ENCODE data around the gene TSGA10. TPM values are rescaled to one million over a fixed set of nuclear protein-coding genes. Genes with fewer than 3 reads are reported as not detected.

TSGA10 gene
- total RNA-seq, 1 experiment from 2014 or later: 6.6 TPM

- no peaks in the 10 kb centered on the region for H3K9me3 ChIP-seq (ENCODE audit: control insufficient read depth in 1 of 2, insufficient read depth in 1 of 2, low read depth in 1 of 2, low read length in 2 of 2)
- BruUV-seq (replicated peaks): no TSS peak
- intact Hi-C loops (cut with micrococcal nuclease): no loop called here
- H4K20me1 ChIP-seq (ENCODE audit: insufficient read depth): no peaks in the 10 kb centered on the region
- H3K9ac ChIP-seq (ENCODE audit: low read length): no peak overlapping the region
- no peaks in the 10 kb centered on the region for H3K36me3 ChIP-seq (ENCODE audit: control insufficient read depth in 1 of 2, insufficient read depth in 2 of 2, low read length in 2 of 2)
- no peak for ATAC-seq
- H3K27ac ChIP-seq (ENCODE audit: low read depth, low read length): no peak overlapping the region
- no peak for DNase-seq (ENCODE audit: low read depth, low spot score)
- no peaks in the 10 kb centered on the region for H3K9me2 ChIP-seq (ENCODE audit: insufficient read depth)
- TF ChIP-seq ZBTB33 (IDR thresholded peaks at IDR 0.05; ENCODE audit: extremely low read depth, insufficient replicate concordance, low read length): no peak
- H3K4me3 ChIP-seq (replicated peaks in 1 of 2; ENCODE audit: low read depth in 1 of 2, low read length in 2 of 2): no peak overlapping the region
- ChIA-PET RAD21 (ENCODE audit: low non-redundant PET in 1 of 2, low total read pairs in 2 of 2, uncharacterized antibody in 2 of 2, unreplicated experiment in 2 of 2) (no interaction called here), CTCF (no interaction called here), POLR2A (no interaction called here)
- no peak overlapping the region for H2AFZ ChIP-seq (ENCODE audit: low read depth, low read length, poor library complexity, severe bottlenecking)
- H3K27me3 ChIP-seq (ENCODE audit: insufficient read depth, low read length): no peaks in the 10 kb centered on the region
- no peak overlapping the region for H3K4me2 ChIP-seq (ENCODE audit: low read length)
- H3K79me2 ChIP-seq (ENCODE audit: insufficient read depth, low read length): no peaks in the 10 kb centered on the region
- no peaks in the 10 kb centered on the region for H3K4me1 ChIP-seq (ENCODE audit: control insufficient read depth in 1 of 2, insufficient read depth in 2 of 2, low read length in 2 of 2)
Measured at GRCh38 chr2:99111945-99112344, 42.8 kb downstream of the TSGA10 start.

- ChIA-PET RAD21 (ENCODE audit: low non-redundant PET in 1 of 2, low total read pairs in 2 of 2, uncharacterized antibody in 2 of 2, unreplicated experiment in 2 of 2) (no interaction called here), CTCF (no interaction called here), POLR2A (no interaction called here)
- H3K9ac ChIP-seq (ENCODE audit: low read length): no peak overlapping the region
- H3K79me2 ChIP-seq (ENCODE audit: insufficient read depth, low read length): no peaks in the 10 kb centered on the region
- no peaks in the 10 kb centered on the region for H4K20me1 ChIP-seq (ENCODE audit: insufficient read depth)
- no peaks in the 10 kb centered on the region for H3K9me2 ChIP-seq (ENCODE audit: insufficient read depth)
- intact Hi-C loops (cut with micrococcal nuclease): no loop called here
- H3K36me3 ChIP-seq (ENCODE audit: control insufficient read depth in 1 of 2, insufficient read depth in 2 of 2, low read length in 2 of 2): no peaks in the 10 kb centered on the region
- TF ChIP-seq FOSL1 (IDR thresholded peaks at IDR 0.05; ENCODE audit: low read depth): no peak
- TF ChIP-seq, protein P1, sequence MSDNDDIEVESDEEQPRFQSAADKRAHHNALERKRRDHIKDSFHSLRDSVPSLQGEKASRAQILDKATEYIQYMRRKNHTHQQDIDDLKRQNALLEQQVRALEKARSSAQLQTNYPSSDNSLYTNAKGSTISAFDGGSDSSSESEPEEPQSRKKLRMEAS (IDR thresholded peaks at IDR 0.05): no peak
- TF ChIP-seq, protein P2, sequence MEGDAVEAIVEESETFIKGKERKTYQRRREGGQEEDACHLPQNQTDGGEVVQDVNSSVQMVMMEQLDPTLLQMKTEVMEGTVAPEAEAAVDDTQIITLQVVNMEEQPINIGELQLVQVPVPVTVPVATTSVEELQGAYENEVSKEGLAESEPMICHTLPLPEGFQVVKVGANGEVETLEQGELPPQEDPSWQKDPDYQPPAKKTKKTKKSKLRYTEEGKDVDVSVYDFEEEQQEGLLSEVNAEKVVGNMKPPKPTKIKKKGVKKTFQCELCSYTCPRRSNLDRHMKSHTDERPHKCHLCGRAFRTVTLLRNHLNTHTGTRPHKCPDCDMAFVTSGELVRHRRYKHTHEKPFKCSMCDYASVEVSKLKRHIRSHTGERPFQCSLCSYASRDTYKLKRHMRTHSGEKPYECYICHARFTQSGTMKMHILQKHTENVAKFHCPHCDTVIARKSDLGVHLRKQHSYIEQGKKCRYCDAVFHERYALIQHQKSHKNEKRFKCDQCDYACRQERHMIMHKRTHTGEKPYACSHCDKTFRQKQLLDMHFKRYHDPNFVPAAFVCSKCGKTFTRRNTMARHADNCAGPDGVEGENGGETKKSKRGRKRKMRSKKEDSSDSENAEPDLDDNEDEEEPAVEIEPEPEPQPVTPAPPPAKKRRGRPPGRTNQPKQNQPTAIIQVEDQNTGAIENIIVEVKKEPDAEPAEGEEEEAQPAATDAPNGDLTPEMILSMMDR (IDR thresholded peaks at IDR 0.05 in 2 of 3, conservative IDR thresholded peaks at IDR 0.05 in 1 of 3; ENCODE audit: borderline replicate concordance in 1 of 3, insufficient read depth in 1 of 3, low read depth in 2 of 3, low read length in 2 of 3): no peak
- H3K27ac ChIP-seq (ENCODE audit: low read depth, low read length): no peak overlapping the region
- H2AFZ ChIP-seq (ENCODE audit: low read depth, low read length, poor library complexity, severe bottlenecking): no peak overlapping the region
- no TSS peak for BruUV-seq (replicated peaks)
- H3K4me3 ChIP-seq (replicated peaks in 1 of 2; ENCODE audit: low read depth in 1 of 2, low read length in 2 of 2): no peak overlapping the region
- DNase-seq (ENCODE audit: low read depth, low spot score): no peak
- H3K9me3 ChIP-seq (ENCODE audit: control insufficient read depth in 1 of 2, insufficient read depth in 1 of 2, low read depth in 1 of 2, low read length in 2 of 2): no peaks in the 10 kb centered on the region
- no peak for ATAC-seq
- no peaks in the 10 kb centered on the region for H3K27me3 ChIP-seq (ENCODE audit: insufficient read depth, low read length)
- no peak overlapping the region for H3K4me2 ChIP-seq (ENCODE audit: low read length)
- no peaks in the 10 kb centered on the region for H3K4me1 ChIP-seq (ENCODE audit: control insufficient read depth in 1 of 2, insufficient read depth in 2 of 2, low read length in 2 of 2)
Measured at GRCh38 chr2:99111236-99111635, 43.5 kb downstream of the TSGA10 start.

Data from HCT116 (cell line).